ENCODE results near the gene HOOK2.
"Not testable (repeated sequence)": the region's sequence is repeated elsewhere in the genome, so short reads cannot be mapped to it uniquely, and the experiment has no call there.

The HOOK2 gene

GRCh38 chr19:12802267-12803106 lies 27.1 kb upstream of the HOOK2 start:
- DNase-seq (ENCODE audit: low spot score) = no peak
- TF ChIP-seq CTCF (IDR thresholded peaks at IDR 0.05; ENCODE audit: extremely low read depth, missing control alignments) = no peak

- DNase-seq (ENCODE audit: low spot score) = peak; percentile 87
Measured at GRCh38 chr19:12801466-12802266, 26.3 kb upstream of the HOOK2 start, which contains the start of the genes PRDX2 and THSD8. TSS of gene PRDX2 (minus strand) at chr19:12801800. CDS start at chr19:12801261, 539 bp downstream. TSS of gene THSD8 (plus strand) at chr19:12802069. CDS start at chr19:12802072, 3 bp downstream.

GRCh38 chr19:12800923-12801465 lies 25.6 kb upstream of the HOOK2 start:
- TF ChIP-seq CTCF (IDR thresholded peaks at IDR 0.05; ENCODE audit: extremely low read depth, missing control alignments) = no peak
- DNase-seq (ENCODE audit: low spot score) = no peak

More at GRCh38 chr19:12801466-12802266, 26.3 kb upstream of the HOOK2 start, which contains the start of the genes PRDX2 and THSD8:
- no peak for TF ChIP-seq CTCF (IDR thresholded peaks at IDR 0.05; ENCODE audit: extremely low read depth, missing control alignments)

- no peak for DNase-seq (ENCODE audit: low spot score)
Measured at GRCh38 chr19:12800466-12800770, 25.1 kb upstream of the HOOK2 start.

GRCh38 chr19:12799742-12800465 lies 24.6 kb upstream of the HOOK2 start:
- DNase-seq (ENCODE audit: low spot score) = no peak
- TF ChIP-seq CTCF (IDR thresholded peaks at IDR 0.05; ENCODE audit: extremely low read depth, missing control alignments) = no peak

More at GRCh38 chr19:12800466-12800770, 25.1 kb upstream of the HOOK2 start:
- TF ChIP-seq CTCF (IDR thresholded peaks at IDR 0.05; ENCODE audit: extremely low read depth, missing control alignments) = no peak

- not testable (repeated sequence) for DNase-seq (ENCODE audit: low spot score)
Measured at GRCh38 chr19:12797607-12798006, 22.3 kb upstream of the HOOK2 start.

GRCh38 chr19:12797141-12797587 lies 21.8 kb upstream of the HOOK2 start:
- no peak for TF ChIP-seq CTCF (IDR thresholded peaks at IDR 0.05; ENCODE audit: extremely low read depth, missing control alignments)
- DNase-seq (ENCODE audit: low spot score) = no peak

Measured in GM20000 (cell line).